T-helper 17 cell (primary cell): ENCODE measurements around the gene CIRBP. TPM values are rescaled to one million over a fixed set of nuclear protein-coding genes. Genes with fewer than 3 reads are reported as not detected.
"Not testable (repeated sequence)": the region's sequence is repeated elsewhere in the genome, so short reads cannot be mapped to it uniquely, and the experiment has no call there.

Experiments used
- ATAC-seq: fragments of 150-1000 bp; cut with Tn5 transposase; 2 replicates; pipeline ENCODE4 v1.10.0; 2021; ENCODE audit warnings: mild to moderate bottlenecking, moderate library complexity
- DNase-seq, 3 donors: peaks; one replicate each; pipeline versions ENCODE4 v3.0.0 to v3.0.0-alpha.2; 2020 to 2021
- H3K9me3 ChIP-seq: one replicate; pipeline ENCODE4 v1.7.0; 2013; ENCODE audit warnings: low read length, mild to moderate bottlenecking; ENCODE audit not compliant: control insufficient read depth, poor library complexity, severe bottlenecking
- H3K27ac Mint-ChIP-seq: one replicate; pipeline ENCODE4 v1.8.0; 2022; ENCODE audit warnings: mild to moderate bottlenecking, moderate library complexity, mixed read lengths
- H3K27me3 Mint-ChIP-seq: one replicate; pipeline ENCODE4 v1.8.0; 2022; ENCODE audit warnings: mixed read lengths
- H3K36me3 Mint-ChIP-seq: one replicate; pipeline ENCODE4 v1.8.0; 2022; ENCODE audit warnings: low read depth, mixed read lengths
- H3K4me1 Mint-ChIP-seq: one replicate; pipeline ENCODE4 v1.8.0; 2022; ENCODE audit warnings: mild to moderate bottlenecking, mixed read lengths
- H3K4me3 Mint-ChIP-seq: one replicate; pipeline ENCODE4 v1.8.0; 2022; ENCODE audit warnings: mild to moderate bottlenecking, moderate library complexity, mixed read lengths
- total RNA-seq, 4 donors: library from RNA in 2 of 4; stranded (reverse) in 2 of 4; gene quantifications; one replicate each; pipeline ENCODE4 v1.2.3 and lab custom pipeline; 2022 to 2026

The CIRBP gene
- total RNA-seq, 2 donors from 2014 or later = 460 to 474 TPM

- ATAC-seq (no peak), DNase-seq (no peak)
- H3K9me3 ChIP-seq = no peaks in the 10 kb centered on the region
- peaks cover 22% of the 10 kb centered on the region for H3K27me3 Mint-ChIP-seq
- H3K4me3 Mint-ChIP-seq = peak overlapping the region; percentile 45
- H3K36me3 Mint-ChIP-seq = no peaks in the 10 kb centered on the region
- no peak overlapping the region for H3K27ac Mint-ChIP-seq
- peaks cover 2% of the 10 kb centered on the region for H3K4me1 Mint-ChIP-seq
These were observed 47.3 kb downstream of the CIRBP start for GRCh38 chr19:1316466-1316865.

GRCh38 chr19:1317274-1318003 is 48.3 kb downstream of the CIRBP start:
- no peak overlapping the region for H3K27ac Mint-ChIP-seq
- no peak overlapping the region for H3K4me3 Mint-ChIP-seq

DNA sequence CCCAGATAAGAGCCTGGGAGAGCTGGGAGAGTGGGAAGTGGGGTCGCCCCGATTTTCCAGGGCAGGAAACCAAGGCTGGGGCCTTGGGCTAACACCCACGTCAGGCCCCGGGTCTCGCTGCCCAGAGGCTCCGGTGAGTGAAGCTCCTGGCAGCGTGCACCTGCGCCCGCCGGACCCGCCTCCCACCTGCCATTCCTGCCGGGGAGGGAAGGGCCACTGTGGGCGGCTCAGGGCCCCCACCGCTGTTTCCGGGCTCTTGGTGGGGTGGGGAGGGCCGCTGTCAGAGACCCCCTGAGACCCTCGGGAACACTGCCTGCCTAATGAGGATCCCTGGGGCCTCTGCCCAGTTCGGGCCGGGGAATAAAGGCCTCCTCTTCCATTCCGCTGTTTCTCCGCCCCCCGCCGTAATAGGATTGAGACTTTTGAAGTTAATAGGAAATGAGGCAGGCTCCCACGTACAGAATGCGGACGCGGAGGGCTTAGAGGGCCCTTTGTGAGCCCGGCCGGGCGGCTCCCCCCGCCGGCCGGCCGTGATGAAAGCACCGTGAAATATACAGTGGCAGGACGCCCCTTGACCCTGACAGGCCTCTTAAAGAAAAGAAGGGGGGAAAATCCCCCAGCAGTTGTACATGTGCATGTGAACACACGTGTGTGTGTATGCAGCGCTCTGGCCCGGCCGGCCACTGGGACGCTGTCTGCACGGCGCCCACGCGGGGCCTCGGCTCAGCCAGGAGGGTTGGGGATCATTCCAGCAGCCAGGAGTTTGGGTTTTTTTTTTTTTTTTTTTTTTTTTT is 49.7 kb downstream of the CIRBP start:
- no peak overlapping the region for H3K4me3 Mint-ChIP-seq

More at GRCh38 chr19:1317274-1318003, 48.3 kb downstream of the CIRBP start:
- ATAC-seq (no peak), DNase-seq (no peak)
- Mint-ChIP-seq H3K36me3 (peaks cover under 1% of the 10 kb centered on the region), H3K27me3 (peaks cover 29% of the 10 kb centered on the region), H3K4me1 (peaks cover 3% of the 10 kb centered on the region)
- no peaks in the 10 kb centered on the region for H3K9me3 ChIP-seq

GRCh38 chr19:1320282-1320650 is 51.1 kb downstream of the CIRBP start:
- not testable (repeated sequence) for H3K9me3 ChIP-seq, H3K36me3 Mint-ChIP-seq, H3K4me3 Mint-ChIP-seq, ATAC-seq, DNase-seq, H3K27ac Mint-ChIP-seq
- Mint-ChIP-seq H3K27me3 (peaks cover 41% of the 10 kb centered on the region), H3K4me1 (peaks cover 12% of the 10 kb centered on the region)

More for the DNA sequence above, 49.7 kb downstream of the CIRBP start:
- Mint-ChIP-seq H3K27ac (no peak overlapping the region), H3K4me1 (peaks cover 7% of the 10 kb centered on the region), H3K27me3 (peaks cover 38% of the 10 kb centered on the region), H3K36me3 (peaks cover 5% of the 10 kb centered on the region)
- DNase-seq = no peak
- H3K9me3 ChIP-seq = no peaks in the 10 kb centered on the region
- no peak for ATAC-seq

- Mint-ChIP-seq H3K27me3 (peaks cover 39% of the 10 kb centered on the region), H3K36me3 (peaks cover 9% of the 10 kb centered on the region), H3K4me3 (no peak overlapping the region), H3K4me1 (peaks cover 12% of the 10 kb centered on the region), H3K27ac (no peak overlapping the region)
- DNase-seq (no peak), ATAC-seq (no peak)
- no peaks in the 10 kb centered on the region for H3K9me3 ChIP-seq
These were observed 52.4 kb downstream of the CIRBP start for GRCh38 chr19:1321539-1321938.

DNA sequence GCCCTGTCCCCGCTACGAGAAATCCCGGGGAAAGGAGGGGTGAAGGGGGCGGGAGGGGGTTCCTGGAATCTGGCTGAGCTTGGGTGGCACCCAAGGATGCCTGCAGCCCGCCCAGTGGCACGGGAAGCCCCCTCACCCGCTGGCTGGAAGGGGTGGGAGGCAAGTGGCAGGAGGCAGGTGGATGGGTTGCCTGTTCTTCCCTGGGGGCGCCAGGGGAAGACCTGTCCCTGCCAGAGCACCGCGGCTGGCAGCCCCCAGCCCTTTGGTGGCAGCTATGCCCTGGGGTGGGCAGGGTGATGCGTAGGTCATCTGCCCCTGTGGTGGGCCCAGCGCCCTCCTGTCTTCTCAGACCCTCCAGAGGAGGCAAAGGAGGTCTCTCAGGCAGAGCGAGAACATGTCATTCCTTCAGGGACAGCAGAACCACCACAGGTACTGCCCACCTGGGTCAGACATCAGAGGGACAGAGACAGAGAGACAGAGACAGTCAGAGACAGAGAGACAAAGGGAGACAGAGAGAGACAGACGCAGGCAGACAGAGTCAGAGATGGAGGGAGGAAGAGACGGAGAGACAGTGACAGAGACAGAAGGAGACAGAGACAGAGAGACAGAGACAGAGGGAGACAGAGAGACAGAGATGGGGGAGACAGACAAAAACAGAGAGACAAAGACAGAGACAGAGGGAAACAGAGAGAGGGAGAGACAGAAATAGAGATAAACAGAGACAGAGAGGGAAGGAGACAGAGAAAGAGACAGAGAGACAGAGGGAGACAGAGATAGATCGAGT is 53.3 kb downstream of the CIRBP start:
- no peak overlapping the region for H3K27ac Mint-ChIP-seq
- H3K4me1 Mint-ChIP-seq = peaks cover 12% of the 10 kb centered on the region
- DNase-seq (no peak), ATAC-seq (no peak)
- peaks cover 35% of the 10 kb centered on the region for H3K27me3 Mint-ChIP-seq
- peak overlapping the region; percentile 59 for H3K4me3 Mint-ChIP-seq
- H3K36me3 Mint-ChIP-seq = peaks cover 9% of the 10 kb centered on the region
- no peaks in the 10 kb centered on the region for H3K9me3 ChIP-seq

DNA sequence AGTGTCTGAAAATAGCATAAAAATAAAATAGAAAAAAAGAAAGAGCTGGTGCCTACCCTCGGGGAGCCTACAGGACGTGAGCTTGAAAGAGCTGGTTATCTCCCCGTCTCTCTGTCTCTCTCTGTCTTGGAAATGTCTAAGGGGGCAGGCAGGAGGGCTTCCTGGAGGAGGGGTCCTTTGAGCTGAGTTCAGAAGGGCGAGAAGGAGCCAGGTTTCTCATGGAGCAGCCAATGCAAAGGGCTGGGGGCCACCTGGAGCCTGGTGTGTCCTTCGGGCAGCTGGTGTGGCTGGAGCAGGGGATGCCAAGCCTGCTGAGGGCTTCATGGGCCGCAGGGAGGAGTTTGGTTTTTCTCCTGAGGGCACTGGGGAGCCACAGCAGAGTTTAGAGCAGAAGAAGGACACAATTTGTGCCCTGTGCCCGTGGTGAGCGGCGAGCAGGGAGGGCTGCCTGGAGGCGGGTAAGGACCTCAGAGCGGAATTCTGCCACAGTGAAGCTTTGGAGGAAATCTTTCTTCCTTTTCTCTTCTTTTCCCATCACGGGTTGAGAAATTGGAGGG is 55.2 kb downstream of the CIRBP start:
- Mint-ChIP-seq H3K4me1 (peaks cover 10% of the 10 kb centered on the region), H3K4me3 (no peak overlapping the region), H3K27me3 (peaks cover 26% of the 10 kb centered on the region), H3K27ac (no peak overlapping the region), H3K36me3 (peaks cover 9% of the 10 kb centered on the region)
- H3K9me3 ChIP-seq = no peaks in the 10 kb centered on the region
- ATAC-seq (no peak), DNase-seq (no peak)

Other genes starting within 250 kb of the CIRBP start
- gene TMEM259, start 248.2 kb upstream of the CIRBP start, total RNA-seq = 100 to 1,000 TPM; 270 to 318 TPM
- not detected for gene RNU6-2, start 247.8 kb upstream of the CIRBP start, total RNA-seq
- gene CNN2, start 242.7 kb upstream of the CIRBP start, total RNA-seq = 100 to 1,000 TPM; 263 to 301 TPM
- gene ABCA7, start 229.2 kb upstream of the CIRBP start, total RNA-seq = 100 to 1,000 TPM; 107 to 112 TPM
- gene ARHGAP45, start 202.2 kb upstream of the CIRBP start, total RNA-seq = 100 to 1,000 TPM; 603 to 646 TPM
- 10 to 100 TPM; 63.8 to 81.4 TPM for gene POLR2E, start 174.0 kb upstream of the CIRBP start, total RNA-seq
- 100 to 1,000 TPM; 184 to 187 TPM for gene GPX4, start 165.3 kb upstream of the CIRBP start, total RNA-seq
- gene SBNO2, start 95.1 kb upstream of the CIRBP start, total RNA-seq = 100 to 1,000 TPM in 1 of 2 donors, 10 to 100 TPM in 1; 85.4 to 106 TPM
- 10 to 100 TPM; 70.0 to 70.4 TPM for gene STK11, start 63.6 kb upstream of the CIRBP start, total RNA-seq
- not detected for gene CBARP, start 31.3 kb upstream of the CIRBP start, total RNA-seq
- gene ATP5F1D, start 27.6 kb upstream of the CIRBP start, total RNA-seq = 100 to 1,000 TPM; 104 to 115 TPM
- 100 to 1,000 TPM in 1 of 2 donors, 10 to 100 TPM in 1; 87.1 to 113 TPM for gene MIDN, start 20.7 kb upstream of the CIRBP start, total RNA-seq
- 10 to 100 TPM; 40.6 to 43.6 TPM for gene FAM174C, start 6.2 kb downstream of the CIRBP start, total RNA-seq
- gene EFNA2, start 16.5 kb downstream of the CIRBP start, total RNA-seq = not detected
- gene NDUFS7, start 114.6 kb downstream of the CIRBP start, total RNA-seq = 10 to 100 TPM; 50.9 to 54.7 TPM
- gene GAMT, start 132.2 kb downstream of the CIRBP start, total RNA-seq = 1 to 10 TPM; 9.0 to 9.9 TPM
- gene DAZAP1, start 138.3 kb downstream of the CIRBP start, total RNA-seq = 100 to 1,000 TPM; 148 to 163 TPM
- 1,000 to 10,000 TPM; 1,653 to 1,678 TPM for gene RPS15, start 169.1 kb downstream of the CIRBP start, total RNA-seq
- under 1 TPM; 0.07 to 0.44 TPM for gene APC2, start 180.8 kb downstream of the CIRBP start, total RNA-seq
- 10 to 100 TPM; 24.3 to 29.0 TPM for gene C19orf25, start 209.9 kb downstream of the CIRBP start, total RNA-seq
- 1 to 10 TPM; 3.3 to 4.5 TPM for gene PCSK4, start 221.0 kb downstream of the CIRBP start, total RNA-seq
- gene REEP6, start 221.8 kb downstream of the CIRBP start, total RNA-seq = 1 to 10 TPM; 1.8 to 2.3 TPM
- gene ADAMTSL5, start 243.7 kb downstream of the CIRBP start, total RNA-seq = 1 to 10 TPM; 2.9 to 5.6 TPM